Trophoblast cell (in vitro differentiated cells and primary cell): Measurements from ENCODE around the gene IL32.
"Not testable (repeated sequence)": the region's sequence is repeated elsewhere in the genome, so short reads cannot be mapped to it uniquely, and the experiment has no call there.

Experiments used
- DNase-seq, 2 donors: peaks; one replicate each; pipeline ENCODE4 v3.0.0-alpha.2; 2016
- H2AFZ ChIP-seq: 2 replicates; pipeline ENCODE4 v1.6.1; 2013; ENCODE audit warnings: low read length, moderate library complexity, mild to moderate bottlenecking; ENCODE audit not compliant: insufficient read depth, poor library complexity
- H2AK5ac ChIP-seq: 2 replicates; pipeline ENCODE4 v1.6.1; 2013; ENCODE audit warnings: mild to moderate bottlenecking, low read length
- H2BK120ac ChIP-seq: 2 replicates; pipeline ENCODE4 v1.6.1; 2013; ENCODE audit warnings: low read length, mild to moderate bottlenecking, moderate library complexity; ENCODE audit not compliant: insufficient read depth, poor library complexity
- H2BK12ac ChIP-seq: 2 replicates; pipeline ENCODE4 v1.6.1; 2013; ENCODE audit warnings: mild to moderate bottlenecking, low read length, moderate library complexity
- H2BK5ac ChIP-seq: 2 replicates; pipeline ENCODE4 v1.6.1; 2013; ENCODE audit warnings: low read length, low read depth, moderate library complexity, mild to moderate bottlenecking; ENCODE audit not compliant: poor library complexity
- H3K14ac ChIP-seq: 2 replicates; pipeline ENCODE4 v1.6.1; 2013; ENCODE audit warnings: mild to moderate bottlenecking, low read length
- H3K18ac ChIP-seq: 2 replicates; pipeline ENCODE4 v1.6.1; 2013; ENCODE audit warnings: mild to moderate bottlenecking, low read length
- H3K23ac ChIP-seq: 2 replicates; pipeline ENCODE4 v1.6.1; 2013; ENCODE audit warnings: low read length
- H3K27ac ChIP-seq: 2 replicates; pipeline ENCODE4 v1.5.1; 2013; ENCODE audit warnings: low read depth, mild to moderate bottlenecking, inconsistent platforms, low read length, moderate library complexity
- H3K27me3 ChIP-seq: 2 replicates; pipeline ENCODE4 v1.6.1; 2013; ENCODE audit warnings: inconsistent platforms, mild to moderate bottlenecking, low read length, moderate library complexity; ENCODE audit not compliant: insufficient read depth
- H3K36me3 ChIP-seq, 2 experiments: 1 replicate in 1 of 2; 2 replicates in 1 of 2; pipeline ENCODE4 v1.6.1; 2013; ENCODE audit warnings: low read length in 2 of 2, mild to moderate bottlenecking in 2 of 2, moderate library complexity in 1 of 2; ENCODE audit not compliant: insufficient read depth in 2 of 2, control insufficient read depth in 1 of 2
- H3K4ac ChIP-seq: 2 replicates; pipeline ENCODE4 v1.6.1; 2013; ENCODE audit warnings: low read depth, mild to moderate bottlenecking, low read length, moderate library complexity
- H3K4me1 ChIP-seq, 2 experiments: 1 replicate in 1 of 2; 2 replicates in 1 of 2; pipeline ENCODE4 v1.6.1; 2013; ENCODE audit warnings: low read length in 2 of 2, mild to moderate bottlenecking in 2 of 2, moderate library complexity in 1 of 2; ENCODE audit not compliant: insufficient read depth in 2 of 2, control insufficient read depth in 1 of 2
- H3K4me2 ChIP-seq: 2 replicates; pipeline ENCODE4 v1.6.1; 2013; ENCODE audit warnings: inconsistent platforms, mild to moderate bottlenecking, low read length, moderate library complexity
- H3K4me3 ChIP-seq: 2 replicates; pipeline ENCODE4 v1.5.1; 2013; ENCODE audit warnings: mild to moderate bottlenecking, low read depth, low read length, inconsistent platforms
- H3K79me1 ChIP-seq: one replicate; pipeline ENCODE4 v1.6.1; 2013; ENCODE audit warnings: low read length
- H3K79me2 ChIP-seq: 2 replicates; pipeline ENCODE4 v1.6.1; 2013; ENCODE audit warnings: low read length, mild to moderate bottlenecking; ENCODE audit not compliant: control insufficient read depth, insufficient read depth, poor library complexity
- H3K9ac ChIP-seq: 2 replicates; pipeline ENCODE4 v1.6.1; 2013; ENCODE audit warnings: mild to moderate bottlenecking, low read length
- H3K9me3 ChIP-seq: 2 replicates; pipeline ENCODE4 v1.6.1; 2013; ENCODE audit warnings: low read depth, mild to moderate bottlenecking, control low read depth, inconsistent platforms, low read length; ENCODE audit not compliant: insufficient read depth
- H4K12ac ChIP-seq: 2 replicates; pipeline ENCODE4 v1.6.1; 2013; ENCODE audit warnings: low read depth, mild to moderate bottlenecking, low read length, moderate library complexity
- H4K8ac ChIP-seq: 2 replicates; pipeline ENCODE4 v1.6.1; 2013; ENCODE audit warnings: low read depth, mild to moderate bottlenecking, low read length, moderate library complexity
- H4K91ac ChIP-seq: one replicate; pipeline ENCODE4 v1.6.1; 2013; ENCODE audit warnings: low read depth, mild to moderate bottlenecking, low read length, moderate library complexity
- WGBS: extraction: QIAGEN DNeasy Blood & Tissue Kit; methylation state at CpG from one replicate; pipeline ENCODE4 v1.1.7; 2013; ENCODE audit warnings: missing lambda C conversion rate; ENCODE audit not compliant: insufficient read length, insufficient coverage; ENCODE audit errors: extremely low coverage; 5-methylcytosine and 5-hydroxymethylcytosine counted together

Gene IL32

GRCh38 chr16:3070608-3071111 lies 5.2 kb downstream of the IL32 start:
- Histone ChIP-seq H3K18ac (no peak overlapping the region), H4K8ac (no peak overlapping the region), H3K9me3 (no peaks in the 10 kb centered on the region), H3K27me3 (no peaks in the 10 kb centered on the region), H3K4me1 (no peaks in the 10 kb centered on the region), H3K14ac (no peak overlapping the region), H2AFZ (no peak overlapping the region), H3K36me3 (no peaks in the 10 kb centered on the region), H3K79me1 (no peaks in the 10 kb centered on the region), H3K4me2 (no peak overlapping the region), H2BK120ac (no peak overlapping the region), H3K9ac (no peak overlapping the region), H3K4ac (no peak overlapping the region), H3K27ac (no peak overlapping the region), H4K91ac (no peak overlapping the region), H3K79me2 (no peaks in the 10 kb centered on the region), H3K4me3 (no peak overlapping the region), H2AK5ac (no peak overlapping the region), H2BK12ac (no peak overlapping the region), H3K23ac (no peak overlapping the region), H4K12ac (no peak overlapping the region), H2BK5ac (no peak overlapping the region)
- DNase-seq: no peak
- no CpG with 5 or more reads among the region's 9 CpGs for WGBS

GRCh38 chr16:3071655-3072054 lies 6.2 kb downstream of the IL32 start:
- Histone ChIP-seq H2BK120ac (no peak overlapping the region), H3K36me3 (no peaks in the 10 kb centered on the region), H3K4ac (no peak overlapping the region), H2AFZ (no peak overlapping the region), H3K14ac (no peak overlapping the region), H4K12ac (no peak overlapping the region), H3K4me2 (no peak overlapping the region), H3K4me1 (peaks cover 0 to 3% of the 10 kb centered on the region in 2 experiments), H3K9ac (no peak overlapping the region), H3K27ac (no peak overlapping the region), H3K4me3 (peak overlapping the region; percentile 47), H3K18ac (no peak overlapping the region), H3K79me1 (no peaks in the 10 kb centered on the region), H4K91ac (no peak overlapping the region), H3K27me3 (no peaks in the 10 kb centered on the region), H2BK5ac (no peak overlapping the region), H3K79me2 (no peaks in the 10 kb centered on the region), H3K9me3 (no peaks in the 10 kb centered on the region), H4K8ac (no peak overlapping the region), H3K23ac (no peak overlapping the region), H2BK12ac (no peak overlapping the region), H2AK5ac (no peak overlapping the region)
- WGBS: no CpG with 5 or more reads among the region's 7 CpGs
- DNase-seq: no peak

- H3K4me2 ChIP-seq, H3K14ac ChIP-seq, H3K79me1 ChIP-seq, H2BK5ac ChIP-seq, H3K4me1 ChIP-seq, H3K4me3 ChIP-seq, H2BK120ac ChIP-seq, H3K36me3 ChIP-seq, H2AK5ac ChIP-seq, H3K18ac ChIP-seq, H3K23ac ChIP-seq, H2BK12ac ChIP-seq, H4K12ac ChIP-seq, H4K8ac ChIP-seq, H3K9me3 ChIP-seq, DNase-seq, H3K27ac ChIP-seq, H4K91ac ChIP-seq, H3K79me2 ChIP-seq, H3K9ac ChIP-seq, H3K4ac ChIP-seq, H2AFZ ChIP-seq, H3K27me3 ChIP-seq: not testable (repeated sequence)
- no CpG with 5 or more reads among the region's 4 CpGs for WGBS
Observed at GRCh38 chr16:3072148-3072547, 6.7 kb downstream of the IL32 start.

GRCh38 chr16:3072576-3073263 lies 7.3 kb downstream of the IL32 start:
- not testable (repeated sequence) for H4K12ac ChIP-seq, H3K79me1 ChIP-seq, H3K23ac ChIP-seq, H4K91ac ChIP-seq, H3K4me3 ChIP-seq, DNase-seq, H2AFZ ChIP-seq, H3K18ac ChIP-seq, H2AK5ac ChIP-seq, H3K14ac ChIP-seq, H3K4me1 ChIP-seq, H3K4me2 ChIP-seq, H2BK12ac ChIP-seq, H2BK120ac ChIP-seq, H4K8ac ChIP-seq, H2BK5ac ChIP-seq, H3K27me3 ChIP-seq, H3K27ac ChIP-seq, H3K9me3 ChIP-seq, H3K4ac ChIP-seq, H3K36me3 ChIP-seq, H3K9ac ChIP-seq, H3K79me2 ChIP-seq
- WGBS: no CpG with 5 or more reads among the region's 18 CpGs
